ENCODE results near the gene C1QC. TPM values are rescaled to one million over a fixed set of nuclear protein-coding genes. Genes with fewer than 3 reads are reported as not detected.

Gene C1QC
- total RNA-seq, 5 donors from 2014 or later (not counting 1 experiment from before 2014, with no cell fraction given), result 0.62 to 1.9 (median 0.96) TPM; not detected in 2

DNA sequence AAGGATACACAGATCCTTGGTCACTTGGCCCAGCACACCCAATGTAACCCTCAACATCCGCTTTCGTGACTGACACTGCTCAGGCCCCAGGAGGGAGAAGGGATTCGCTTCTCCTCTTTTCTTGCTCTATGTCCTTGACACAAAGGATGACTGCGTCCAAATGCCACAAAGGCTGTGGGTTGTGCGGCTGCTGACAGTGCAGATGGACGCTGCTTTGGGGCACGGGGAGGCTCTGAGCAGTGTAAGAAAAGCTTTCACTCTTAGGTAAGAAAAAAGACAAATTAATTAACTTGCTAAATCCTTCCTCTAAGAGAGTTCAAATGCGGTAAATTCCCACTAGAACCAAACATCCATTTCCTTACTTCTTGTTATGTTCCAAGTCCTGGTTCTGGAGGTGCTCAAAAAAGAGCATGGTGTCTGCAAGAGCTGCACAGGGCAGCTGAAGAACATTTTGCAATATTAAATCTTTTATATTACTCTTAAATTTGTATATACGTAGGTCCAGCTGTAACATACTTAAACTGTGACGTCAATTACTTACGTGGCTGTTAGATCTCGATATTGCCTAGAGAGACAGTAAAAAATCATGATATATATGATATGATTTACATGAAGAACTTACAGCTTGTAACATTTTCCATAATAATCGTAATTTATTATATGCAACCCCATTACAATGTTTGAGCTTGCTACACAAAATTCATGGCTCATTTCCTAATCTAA is 47.8 kb downstream of the C1QC start:
- no peak overlapping the region for H3K4me3 Mint-ChIP-seq
- ATAC-seq (replicated peaks in 1 of 4), result no peak
- CTCF ChIA-PET, result no interaction called here

DNA sequence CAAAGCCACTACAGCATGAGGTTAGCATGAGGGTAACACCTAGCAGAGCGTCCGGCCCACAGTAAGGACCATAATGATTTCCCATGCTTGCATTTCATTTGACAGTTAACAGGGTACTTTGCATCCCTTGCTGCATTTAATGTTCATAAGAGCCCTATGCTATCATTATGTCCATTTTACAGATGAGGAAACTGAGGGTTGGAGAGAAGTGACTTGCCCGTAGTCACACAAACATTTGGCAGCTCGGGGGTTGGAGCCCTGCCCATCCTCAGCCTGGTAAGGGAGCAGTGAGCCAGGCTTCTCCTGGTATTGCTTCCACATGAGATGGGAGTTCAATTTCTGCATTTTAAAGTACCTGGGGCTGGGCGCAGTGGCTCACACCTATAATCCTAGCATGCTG is 50.7 kb downstream of the C1QC start:
- no peak overlapping the region for H3K4me3 Mint-ChIP-seq
- ChIA-PET CTCF (no interaction called here), POLR2A (no interaction called here)
- H3K27ac Mint-ChIP-seq, result no peak overlapping the region
- no peak for DNase-seq
- H3K4me1 ChIP-seq (ENCODE audit: control insufficient read depth in 1 of 2, extremely low read depth in 1 of 2, insufficient read depth in 2 of 2, low read length in 2 of 2), result no peaks in the 10 kb centered on the region
- no peaks in the 10 kb centered on the region for H3K9me3 Mint-ChIP-seq
- WGBS (ENCODE audit: insufficient coverage), result 80% methylated on average over 2 of the region's 5 CpGs
- H3K36me3 ChIP-seq (ENCODE audit: control insufficient read depth in 2 of 2, extremely low read depth in 1 of 2, insufficient read depth in 1 of 2, low read length in 1 of 2), result no peaks in the 10 kb centered on the region
- H3K27me3 Mint-ChIP-seq, result peaks cover 2 to 7% of the 10 kb centered on the region in 2 donors
- no peaks in the 10 kb centered on the region for H3K4me1 Mint-ChIP-seq
- H3K36me3 Mint-ChIP-seq, result no peaks in the 10 kb centered on the region
- H3K9me3 ChIP-seq, result no peaks in the 10 kb centered on the region
- no peak overlapping the region for H3K4me3 ChIP-seq (ENCODE audit: control insufficient read depth in 1 of 2, extremely low read depth in 1 of 2, low read length in 1 of 2)
- H3K27ac ChIP-seq (ENCODE audit: low read length), result no peak overlapping the region
- H3K27me3 ChIP-seq (replicated peaks in 1 of 2; ENCODE audit: control insufficient read depth in 2 of 2, extremely low read depth in 1 of 2, insufficient read depth in 2 of 2, low read length in 1 of 2), result peaks cover 2 to 12% of the 10 kb centered on the region in 2 experiments
- no peak for ATAC-seq (replicated peaks in 1 of 4)

More for the DNA sequence above, 47.8 kb downstream of the C1QC start:
- Histone ChIP-seq H3K36me3 (ENCODE audit: control insufficient read depth in 2 of 2, extremely low read depth in 1 of 2, insufficient read depth in 1 of 2, low read length in 1 of 2) (no peaks in the 10 kb centered on the region), H3K4me1 (ENCODE audit: control insufficient read depth in 1 of 2, extremely low read depth in 1 of 2, insufficient read depth in 2 of 2, low read length in 2 of 2) (no peaks in the 10 kb centered on the region), H3K4me3 (ENCODE audit: control insufficient read depth in 1 of 2, extremely low read depth in 1 of 2, low read length in 1 of 2) (no peak overlapping the region), H3K27ac (ENCODE audit: low read length) (no peak overlapping the region), H3K27me3 (replicated peaks in 1 of 2; ENCODE audit: control insufficient read depth in 2 of 2, extremely low read depth in 1 of 2, insufficient read depth in 2 of 2, low read length in 1 of 2) (peaks cover 0 to 6% of the 10 kb centered on the region in 2 experiments), H3K9me3 (no peaks in the 10 kb centered on the region)
- Mint-ChIP-seq H3K9me3 (no peaks in the 10 kb centered on the region), H3K36me3 (no peaks in the 10 kb centered on the region), H3K27ac (no peak overlapping the region), H3K27me3 (peaks cover 13 to 18% of the 10 kb centered on the region in 2 donors), H3K4me1 (no peaks in the 10 kb centered on the region)
- POLR2A ChIA-PET, result no interaction called here
- DNase-seq, result no peak
- no CpG with 5 or more reads among the region's 13 CpGs for WGBS (ENCODE audit: insufficient coverage)

DNA sequence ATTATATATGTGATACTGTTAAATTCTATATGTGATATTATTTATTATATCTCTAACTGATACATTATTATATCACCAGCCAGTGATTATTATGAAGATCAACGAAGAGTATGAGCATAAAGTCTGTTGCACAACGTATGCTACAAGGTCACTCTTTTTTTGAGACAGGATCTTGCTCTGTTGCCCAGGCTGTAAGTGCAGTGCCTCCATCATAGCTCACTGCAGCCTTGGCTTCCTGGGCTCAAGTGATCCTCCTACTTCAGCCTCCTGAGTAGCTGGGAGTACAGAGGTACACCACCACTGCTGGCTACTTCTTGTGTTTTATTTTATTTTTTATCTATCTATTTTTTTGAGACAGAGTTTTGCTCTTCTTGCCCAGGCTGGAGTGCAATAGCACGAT is 53.2 kb downstream of the C1QC start:
- H3K27ac ChIP-seq (ENCODE audit: low read length), result no peak overlapping the region
- H3K9me3 ChIP-seq, result no peaks in the 10 kb centered on the region
- H3K4me1 ChIP-seq (ENCODE audit: control insufficient read depth in 1 of 2, extremely low read depth in 1 of 2, insufficient read depth in 2 of 2, low read length in 2 of 2), result no peaks in the 10 kb centered on the region
- no peak overlapping the region for H3K4me3 Mint-ChIP-seq
- H3K27me3 ChIP-seq (replicated peaks in 1 of 2; ENCODE audit: control insufficient read depth in 2 of 2, extremely low read depth in 1 of 2, insufficient read depth in 2 of 2, low read length in 1 of 2), result peaks cover 2 to 16% of the 10 kb centered on the region in 2 experiments
- H3K27me3 Mint-ChIP-seq, result peaks cover 1 to 9% of the 10 kb centered on the region in 2 donors
- no peaks in the 10 kb centered on the region for H3K9me3 Mint-ChIP-seq
- H3K36me3 Mint-ChIP-seq, result no peaks in the 10 kb centered on the region
- no peak for ATAC-seq (replicated peaks in 1 of 4)
- WGBS (ENCODE audit: insufficient coverage), result 100% methylated on average over 2 of the region's 3 CpGs
- no peak for DNase-seq
- CTCF ChIA-PET, result no interaction called here
- no peak overlapping the region for H3K27ac Mint-ChIP-seq
- H3K36me3 ChIP-seq (ENCODE audit: control insufficient read depth in 2 of 2, extremely low read depth in 1 of 2, insufficient read depth in 1 of 2, low read length in 1 of 2), result no peaks in the 10 kb centered on the region
- H3K4me1 Mint-ChIP-seq, result no peaks in the 10 kb centered on the region
- POLR2A ChIA-PET, result no interaction called here
- no peak overlapping the region for H3K4me3 ChIP-seq (ENCODE audit: control insufficient read depth in 1 of 2, extremely low read depth in 1 of 2, low read length in 1 of 2)

Other genes starting within 250 kb of the C1QC start
- gene ZBTB40, start 191.8 kb upstream of the C1QC start, total RNA-seq, result 10 to 100 TPM; 42.6 to 62.9 (median 54.1) TPM
- under 1 TPM in 2 of 5 donors, not detected in 3; 0.09 to 0.15 TPM for gene EPHA8, start 80.1 kb upstream of the C1QC start, total RNA-seq
- 1 to 10 TPM in 2 of 5 donors, under 1 TPM in 2, not detected in 1; 0.33 to 1.3 (median 0.93) TPM for gene C1QA, start 7.0 kb upstream of the C1QC start, total RNA-seq
- gene C1QB, start 9.6 kb downstream of the C1QC start, total RNA-seq, result 1 to 10 TPM in 3 of 5 donors, not detected in 2; 1.1 to 1.3 (median 1.2) TPM
- gene EPHB2, start 67.2 kb downstream of the C1QC start, total RNA-seq, result under 1 TPM in 3 of 5 donors, not detected in 2; 0.06 to 0.20 (median 0.12) TPM

Measured in T-cell (primary cell).